Esophagus squamous epithelium (tissue), 4 donors: ENCODE results near the gene ABHD11.

Source experiments
- CTCF ChIP-seq, 6 experiments: fragments of 450-650 bp in 4 of 6; fragments of 200-600 bp in 2 of 6; sonication (generic) in 2 of 6; IDR thresholded peaks; one replicate each; pipeline ENCODE4 v1.5.1; 2016 to 2019; ENCODE audit warnings: antibody characterized with exemption in 6 of 6, mild to moderate bottlenecking in 4 of 6, moderate library complexity in 4 of 6
- POLR2A ChIP-seq, 4 donors: fragments of 450-650 bp; IDR thresholded peaks; one replicate each; pipeline ENCODE4 v1.6.1; 2017; ENCODE audit warnings: antibody characterized with exemption in 4 of 4, mild to moderate bottlenecking in 4 of 4, moderate library complexity in 3 of 4

GRCh38 chr7:73704640-73705550 lies 33.7 kb downstream of the ABHD11 start:
- no peak for TF ChIP-seq POLR2A (IDR thresholded peaks at IDR 0.05)
- no peak for TF ChIP-seq CTCF (IDR thresholded peaks at IDR 0.05)
